ENCODE data around the gene KCNN3.

KCNN3 gene

DNA sequence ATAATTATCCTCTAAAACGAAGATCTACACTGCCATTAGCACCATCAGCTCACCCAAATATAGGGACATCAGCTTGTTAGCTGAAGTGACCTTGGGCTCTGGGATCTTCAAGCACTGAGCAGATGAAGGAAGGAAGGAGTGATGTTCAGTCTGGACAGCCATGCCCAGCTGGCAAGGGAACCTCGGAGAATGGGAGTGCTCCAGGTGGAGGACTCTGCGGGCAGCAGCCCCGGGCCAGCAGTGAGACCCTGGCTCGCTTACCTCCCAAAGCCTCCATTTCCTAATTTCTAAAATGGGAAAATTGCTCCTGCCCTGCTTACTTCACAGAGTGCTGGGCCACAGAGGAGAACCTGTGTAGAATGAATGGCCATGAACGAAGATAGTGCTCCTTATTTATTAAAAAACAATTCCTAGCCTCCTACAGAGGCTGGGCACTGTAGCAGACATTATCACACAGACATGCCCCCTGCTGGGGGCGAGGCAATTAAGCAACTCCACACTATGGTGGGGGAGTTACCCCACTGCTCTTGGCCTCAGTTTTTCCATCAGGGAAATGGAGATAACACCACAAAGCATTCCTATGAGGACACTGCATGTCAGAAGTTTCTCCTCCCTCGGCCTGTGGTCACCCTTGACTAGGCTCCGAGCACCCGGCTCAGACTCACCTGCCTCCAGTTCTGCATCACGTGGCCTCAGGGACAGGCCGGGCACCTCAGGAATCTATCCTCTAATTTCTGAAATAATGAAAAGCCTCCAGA lies 117.6 kb downstream of the KCNN3 start:
- no peaks in the 10 kb centered on the region for H4K20me1 ChIP-seq (ENCODE audit: insufficient read depth, low read length)
- peaks cover 24% of the 10 kb centered on the region for H3K4me1 ChIP-seq (ENCODE audit: low read length)
- H3K9me3 ChIP-seq (replicated peaks; ENCODE audit: insufficient read depth, low read length): no peaks in the 10 kb centered on the region
- no peak overlapping the region for H3K9ac ChIP-seq (ENCODE audit: low read length)
- no peaks in the 10 kb centered on the region for H3K79me2 ChIP-seq (ENCODE audit: low read length)
- no peaks in the 10 kb centered on the region for H3K36me3 ChIP-seq (replicated peaks; ENCODE audit: insufficient read depth, low read length)
- H3K27me3 ChIP-seq (replicated peaks; ENCODE audit: insufficient read depth, low read length): no peaks in the 10 kb centered on the region
- H3K27ac ChIP-seq (ENCODE audit: low read length): no peak overlapping the region
- H3K4me2 ChIP-seq (ENCODE audit: low read depth, low read length): no peak overlapping the region
- peaks cover 16% of the 10 kb centered on the region for H3F3A ChIP-seq (ENCODE audit: insufficient read depth, low read length)
- TF ChIP-seq EZH2phosphoT487 (IDR thresholded peaks at IDR 0.05; ENCODE audit: low read length): no peak
- TF ChIP-seq EZH2 (optimal IDR thresholded peaks at IDR 0.05; ENCODE audit: low read depth, low read length): no peak
- TF ChIP-seq, protein P1, sequence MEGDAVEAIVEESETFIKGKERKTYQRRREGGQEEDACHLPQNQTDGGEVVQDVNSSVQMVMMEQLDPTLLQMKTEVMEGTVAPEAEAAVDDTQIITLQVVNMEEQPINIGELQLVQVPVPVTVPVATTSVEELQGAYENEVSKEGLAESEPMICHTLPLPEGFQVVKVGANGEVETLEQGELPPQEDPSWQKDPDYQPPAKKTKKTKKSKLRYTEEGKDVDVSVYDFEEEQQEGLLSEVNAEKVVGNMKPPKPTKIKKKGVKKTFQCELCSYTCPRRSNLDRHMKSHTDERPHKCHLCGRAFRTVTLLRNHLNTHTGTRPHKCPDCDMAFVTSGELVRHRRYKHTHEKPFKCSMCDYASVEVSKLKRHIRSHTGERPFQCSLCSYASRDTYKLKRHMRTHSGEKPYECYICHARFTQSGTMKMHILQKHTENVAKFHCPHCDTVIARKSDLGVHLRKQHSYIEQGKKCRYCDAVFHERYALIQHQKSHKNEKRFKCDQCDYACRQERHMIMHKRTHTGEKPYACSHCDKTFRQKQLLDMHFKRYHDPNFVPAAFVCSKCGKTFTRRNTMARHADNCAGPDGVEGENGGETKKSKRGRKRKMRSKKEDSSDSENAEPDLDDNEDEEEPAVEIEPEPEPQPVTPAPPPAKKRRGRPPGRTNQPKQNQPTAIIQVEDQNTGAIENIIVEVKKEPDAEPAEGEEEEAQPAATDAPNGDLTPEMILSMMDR (IDR thresholded peaks at IDR 0.05; ENCODE audit: low read length): peak; percentile 23; the same call in 1 of the 2 replicates
- H2AFZ ChIP-seq (ENCODE audit: low read length): no peak overlapping the region
- H3K4me3 ChIP-seq (ENCODE audit: low read length): no peak overlapping the region
- DNase-seq: no peak
- H3K9me2 ChIP-seq (replicated peaks; ENCODE audit: insufficient read depth, low read length): no peaks in the 10 kb centered on the region

DNA sequence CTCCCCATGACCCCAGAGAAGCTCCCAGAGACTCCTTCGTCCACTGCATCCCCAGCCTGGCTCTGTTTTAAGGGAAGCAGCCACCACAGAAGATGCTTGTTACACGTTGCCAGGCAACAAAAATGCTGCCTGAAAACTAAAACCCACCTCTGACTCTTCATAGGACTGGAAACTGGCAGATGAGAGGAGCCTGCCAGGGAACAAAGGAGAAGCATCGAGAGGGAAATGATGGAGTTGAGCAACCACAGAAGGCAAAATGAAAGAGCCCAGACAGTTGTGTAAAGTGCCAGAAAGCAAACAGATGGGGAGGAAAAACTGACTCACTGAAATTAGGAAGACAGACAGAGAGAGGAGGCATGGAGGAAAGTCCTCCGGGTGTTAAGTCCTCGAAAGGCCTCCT lies 118.4 kb downstream of the KCNN3 start:
- H3K9ac ChIP-seq (ENCODE audit: low read length): no peak overlapping the region
- H3K27ac ChIP-seq (ENCODE audit: low read length): no peak overlapping the region; the same call in 1 of the 2 replicates
- H3K4me3 ChIP-seq (ENCODE audit: low read length): no peak overlapping the region
- 0 out of 2 replicates have a peak, but pooled peaks cover 1% of the 10 kb centered on the region for H3K27me3 ChIP-seq (replicated peaks; ENCODE audit: insufficient read depth, low read length)
- no peaks in the 10 kb centered on the region for H3K9me2 ChIP-seq (replicated peaks; ENCODE audit: insufficient read depth, low read length)
- H3K4me1 ChIP-seq (ENCODE audit: low read length): peaks cover 31% of the 10 kb centered on the region
- no peak overlapping the region for H3K4me2 ChIP-seq (ENCODE audit: low read depth, low read length)
- peaks cover 19% of the 10 kb centered on the region for H3F3A ChIP-seq (ENCODE audit: insufficient read depth, low read length)
- DNase-seq: no peak
- no peaks in the 10 kb centered on the region for H3K9me3 ChIP-seq (replicated peaks; ENCODE audit: insufficient read depth, low read length)
- no peaks in the 10 kb centered on the region for H4K20me1 ChIP-seq (ENCODE audit: insufficient read depth, low read length)
- H3K79me2 ChIP-seq (ENCODE audit: low read length): 0 out of 2 replicates have a peak, but pooled peaks cover 6% of the 10 kb centered on the region
- H3K36me3 ChIP-seq (replicated peaks; ENCODE audit: insufficient read depth, low read length): no peaks in the 10 kb centered on the region
- TF ChIP-seq EZH2 (optimal IDR thresholded peaks at IDR 0.05; ENCODE audit: low read depth, low read length): no peak
- TF ChIP-seq, protein P1 (IDR thresholded peaks at IDR 0.05; ENCODE audit: low read length): no peak
- no peak for TF ChIP-seq EZH2phosphoT487 (IDR thresholded peaks at IDR 0.05; ENCODE audit: low read length)
- no peak overlapping the region for H2AFZ ChIP-seq (ENCODE audit: low read length)

DNA sequence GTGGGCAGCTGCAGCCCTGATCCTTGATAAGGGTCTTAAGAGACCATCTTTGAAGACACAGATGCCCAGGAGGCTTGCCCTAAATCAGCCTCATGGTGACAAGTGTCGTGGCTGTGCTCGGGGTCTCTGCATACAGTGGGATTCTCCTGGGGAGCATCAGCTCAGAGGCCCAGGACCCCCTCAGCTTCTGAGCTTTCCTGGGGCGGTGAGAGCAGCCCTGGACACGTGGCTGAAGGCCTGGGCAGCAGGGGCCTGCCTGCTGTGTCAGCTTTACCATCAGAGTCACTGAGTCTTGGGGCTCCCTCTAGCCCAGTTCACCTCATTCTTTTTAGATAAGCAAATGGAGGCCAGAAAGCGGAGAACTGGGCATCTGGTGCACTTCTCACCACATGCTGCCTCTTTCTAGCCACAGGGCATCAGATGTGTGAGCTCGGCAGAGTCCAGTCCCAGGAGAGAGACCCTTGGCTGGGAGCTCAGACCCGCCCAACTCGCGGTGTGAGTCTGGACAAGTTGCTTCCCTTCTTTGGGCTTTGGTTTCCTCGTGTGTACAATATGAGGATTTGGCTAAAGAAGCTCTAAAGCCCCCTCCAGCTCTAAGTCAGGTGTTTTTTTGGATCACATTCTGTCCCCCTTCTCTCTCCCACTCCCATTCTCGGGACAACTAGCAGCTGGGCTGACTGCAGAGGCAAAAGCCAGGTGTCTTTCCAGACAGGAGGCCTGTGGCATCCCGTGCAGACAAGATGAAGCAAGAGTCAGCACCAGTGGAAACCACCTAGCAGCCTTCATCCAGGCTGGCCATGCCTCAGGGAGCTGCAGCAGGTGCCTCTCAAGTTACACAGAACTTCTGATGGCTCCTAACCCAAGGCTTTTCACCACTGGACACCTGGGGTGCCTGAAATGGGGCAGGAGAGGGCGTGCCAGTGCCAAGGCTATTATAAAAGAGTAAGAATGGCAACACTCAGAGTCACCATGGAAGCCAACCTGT lies 119.1 kb downstream of the KCNN3 start:
- Histone ChIP-seq H3K27me3 (replicated peaks; ENCODE audit: insufficient read depth, low read length) (0 out of 2 replicates have a peak, but pooled peaks cover 5% of the 10 kb centered on the region), H3K4me1 (ENCODE audit: low read length) (peaks cover 35% of the 10 kb centered on the region), H3K27ac (ENCODE audit: low read length) (no peak overlapping the region; the same call in 1 of the 2 replicates), H3K4me3 (ENCODE audit: low read length) (no peak overlapping the region), H3K36me3 (replicated peaks; ENCODE audit: insufficient read depth, low read length) (no peaks in the 10 kb centered on the region), H3K79me2 (ENCODE audit: low read length) (0 out of 2 replicates have a peak, but pooled peaks cover 8% of the 10 kb centered on the region), H3K9me3 (replicated peaks; ENCODE audit: insufficient read depth, low read length) (no peaks in the 10 kb centered on the region), H4K20me1 (ENCODE audit: insufficient read depth, low read length) (no peaks in the 10 kb centered on the region), H3K9ac (ENCODE audit: low read length) (no peak overlapping the region), H2AFZ (ENCODE audit: low read length) (no peak overlapping the region), H3F3A (ENCODE audit: insufficient read depth, low read length) (peaks cover 20% of the 10 kb centered on the region), H3K4me2 (ENCODE audit: low read depth, low read length) (no peak overlapping the region), H3K9me2 (replicated peaks; ENCODE audit: insufficient read depth, low read length) (no peaks in the 10 kb centered on the region)
- DNase-seq: no peak
- TF ChIP-seq EZH2 (optimal IDR thresholded peaks at IDR 0.05; ENCODE audit: low read depth, low read length) (no peak), EZH2phosphoT487 (IDR thresholded peaks at IDR 0.05; ENCODE audit: low read length) (no peak)
- TF ChIP-seq, protein P1 (IDR thresholded peaks at IDR 0.05; ENCODE audit: low read length): no peak
